ENCODE data around the gene CSK.

DNA sequence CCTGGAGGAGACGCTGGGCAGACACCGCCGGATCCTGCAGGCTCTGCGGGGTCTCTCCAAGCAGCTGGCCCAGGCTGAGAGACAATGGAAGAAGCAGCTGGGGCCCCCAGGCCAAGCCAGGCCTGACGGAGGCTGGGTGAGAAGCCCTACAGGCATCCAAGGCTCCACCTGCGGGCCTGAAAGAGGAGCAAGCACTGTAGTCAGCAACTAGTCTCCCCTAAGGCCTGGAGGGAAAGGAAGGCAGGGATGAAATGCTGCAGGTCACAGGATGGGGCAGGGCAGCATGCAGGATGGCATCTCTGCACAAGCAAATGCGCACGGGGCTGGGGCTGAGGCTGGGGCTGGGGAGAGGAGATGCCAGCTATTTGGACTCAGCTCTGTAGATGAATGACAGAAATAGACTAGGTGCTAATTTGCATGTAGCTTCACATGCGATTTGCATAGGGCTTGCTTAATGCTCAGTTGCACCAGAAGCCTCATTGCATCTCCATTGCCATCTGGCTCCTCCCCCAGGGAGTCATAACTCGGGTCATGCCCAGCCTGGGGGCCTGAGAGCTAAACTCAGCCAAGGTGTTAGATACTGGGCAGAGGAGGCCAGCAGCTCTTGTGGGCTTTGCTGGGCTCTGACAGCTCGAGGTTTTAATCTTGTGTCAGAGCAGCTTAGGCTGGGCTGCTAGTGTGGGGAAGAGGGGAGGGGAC lies 39.4 kb downstream of the CSK start:
- TF ChIP-seq, protein P1, sequence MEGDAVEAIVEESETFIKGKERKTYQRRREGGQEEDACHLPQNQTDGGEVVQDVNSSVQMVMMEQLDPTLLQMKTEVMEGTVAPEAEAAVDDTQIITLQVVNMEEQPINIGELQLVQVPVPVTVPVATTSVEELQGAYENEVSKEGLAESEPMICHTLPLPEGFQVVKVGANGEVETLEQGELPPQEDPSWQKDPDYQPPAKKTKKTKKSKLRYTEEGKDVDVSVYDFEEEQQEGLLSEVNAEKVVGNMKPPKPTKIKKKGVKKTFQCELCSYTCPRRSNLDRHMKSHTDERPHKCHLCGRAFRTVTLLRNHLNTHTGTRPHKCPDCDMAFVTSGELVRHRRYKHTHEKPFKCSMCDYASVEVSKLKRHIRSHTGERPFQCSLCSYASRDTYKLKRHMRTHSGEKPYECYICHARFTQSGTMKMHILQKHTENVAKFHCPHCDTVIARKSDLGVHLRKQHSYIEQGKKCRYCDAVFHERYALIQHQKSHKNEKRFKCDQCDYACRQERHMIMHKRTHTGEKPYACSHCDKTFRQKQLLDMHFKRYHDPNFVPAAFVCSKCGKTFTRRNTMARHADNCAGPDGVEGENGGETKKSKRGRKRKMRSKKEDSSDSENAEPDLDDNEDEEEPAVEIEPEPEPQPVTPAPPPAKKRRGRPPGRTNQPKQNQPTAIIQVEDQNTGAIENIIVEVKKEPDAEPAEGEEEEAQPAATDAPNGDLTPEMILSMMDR (IDR thresholded peaks at IDR 0.05; ENCODE audit: low read depth, low read length, poor library complexity, severe bottlenecking) = peak; percentile 21
- no peak for TF ChIP-seq EZH2phosphoT487 (IDR thresholded peaks at IDR 0.05; ENCODE audit: borderline replicate concordance, low read length)

All from DOHH2 (cell line).